Osteoblast (primary cell): Measurements from ENCODE around the gene ITFG2. TPM values are rescaled to one million over a fixed set of nuclear protein-coding genes. Genes with fewer than 3 reads are reported as not detected.
"Not testable (repeated sequence)": the region's sequence is repeated elsewhere in the genome, so short reads cannot be mapped to it uniquely, and the experiment has no call there.

Source experiments
- DNase-seq: peaks from one replicate; pipeline ENCODE4 v3.0.0; 2011; ENCODE audit warnings: low spot score, mixed read lengths; ENCODE audit not compliant: insufficient read length; ENCODE audit errors: missing footprints
- H2AFZ ChIP-seq: 2 replicates; pipeline ENCODE4 v1.6.0; 2011; ENCODE audit warnings: mild to moderate bottlenecking, low read length
- H3K27ac ChIP-seq: 2 replicates; pipeline ENCODE4 v1.5.1; 2011; ENCODE audit warnings: mild to moderate bottlenecking, low read depth, low read length, moderate library complexity
- H3K27me3 ChIP-seq: 2 replicates; pipeline ENCODE4 v1.6.0; 2012; ENCODE audit warnings: mild to moderate bottlenecking, control low read depth, inconsistent platforms, low read length, moderate library complexity; ENCODE audit not compliant: insufficient read depth
- H3K36me3 ChIP-seq: 2 replicates; pipeline ENCODE4 v1.5.1; 2011; ENCODE audit warnings: mild to moderate bottlenecking, low read length, control low read depth, moderate library complexity; ENCODE audit not compliant: insufficient read depth
- H3K4me1 ChIP-seq: 2 replicates; pipeline ENCODE4 v1.5.1; 2011; ENCODE audit warnings: mild to moderate bottlenecking, low read length, control low read depth, moderate library complexity; ENCODE audit not compliant: insufficient read depth
- H3K4me2 ChIP-seq: 2 replicates; pipeline ENCODE4 v1.6.0; 2011; ENCODE audit warnings: mild to moderate bottlenecking, low read length; ENCODE audit not compliant: insufficient read depth
- H3K4me3 ChIP-seq: fragments of 200-600 bp; sonication (generic); 3 replicates; pipeline ENCODE4 v1.5.1; 2012; ENCODE audit warnings: mild to moderate bottlenecking, low read length, inconsistent platforms; ENCODE audit not compliant: insufficient read depth
- H3K79me2 ChIP-seq: 2 replicates; pipeline ENCODE4 v1.6.0; 2012; ENCODE audit warnings: mild to moderate bottlenecking, low read length, control low read depth, inconsistent platforms; ENCODE audit not compliant: insufficient read depth
- H3K9me3 ChIP-seq: 2 replicates; pipeline ENCODE4 v1.5.1; 2011; ENCODE audit warnings: low read depth, low read length, control low read depth
- H4K20me1 ChIP-seq: 2 replicates; pipeline ENCODE4 v1.6.0; 2012; ENCODE audit warnings: mild to moderate bottlenecking, low read length, control low read depth; ENCODE audit not compliant: insufficient read depth
- total RNA-seq: library from RNA; depleted of rRNA; stranded (reverse); fragments of >200 nt; gene quantifications from 2 replicates; pipeline ENCODE4 v1.2.3, GENCODE V29; 2012
- TF ChIP-seq, protein P1 (sequence below): IDR thresholded peaks from 2 replicates; pipeline ENCODE4 v1.5.1; 2011; ENCODE audit warnings: mild to moderate bottlenecking, low read depth, low read length, moderate library complexity; ENCODE audit errors: extremely low read depth

Gene ITFG2
- total RNA-seq, 1 donor = 20.6 TPM

DNA sequence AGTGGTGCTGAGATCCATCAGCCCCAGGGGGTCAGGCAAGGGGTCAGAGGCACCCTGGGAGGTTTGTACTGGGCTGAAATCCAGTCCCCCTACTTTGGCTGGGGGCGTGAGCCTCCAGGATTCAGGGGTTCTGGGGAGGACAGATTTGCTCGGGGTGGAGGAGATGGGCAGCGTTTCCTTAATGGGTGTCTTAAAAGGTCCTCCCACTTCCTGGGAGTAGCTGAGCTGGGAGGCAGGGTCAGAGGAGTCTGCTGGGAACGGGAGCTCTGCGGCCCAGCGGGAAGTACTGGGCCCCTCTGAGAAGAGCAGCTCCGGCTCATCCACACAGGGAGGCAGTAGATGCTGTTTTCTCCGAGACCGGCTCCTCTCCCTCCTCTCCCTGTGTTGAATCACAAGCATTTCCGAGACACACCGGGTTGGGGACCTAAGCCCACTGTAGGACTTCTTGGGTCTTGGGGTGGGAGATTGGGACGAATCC, 46.5 kb downstream of the ITFG2 start:
- no peaks in the 10 kb centered on the region for H4K20me1 ChIP-seq
- no peaks in the 10 kb centered on the region for H3K27me3 ChIP-seq
- peaks cover 12% of the 10 kb centered on the region for H3K36me3 ChIP-seq
- no peaks in the 10 kb centered on the region for H3K9me3 ChIP-seq
- H3K79me2 ChIP-seq = no peaks in the 10 kb centered on the region
- H2AFZ ChIP-seq = no peak overlapping the region
- TF ChIP-seq, protein P1, sequence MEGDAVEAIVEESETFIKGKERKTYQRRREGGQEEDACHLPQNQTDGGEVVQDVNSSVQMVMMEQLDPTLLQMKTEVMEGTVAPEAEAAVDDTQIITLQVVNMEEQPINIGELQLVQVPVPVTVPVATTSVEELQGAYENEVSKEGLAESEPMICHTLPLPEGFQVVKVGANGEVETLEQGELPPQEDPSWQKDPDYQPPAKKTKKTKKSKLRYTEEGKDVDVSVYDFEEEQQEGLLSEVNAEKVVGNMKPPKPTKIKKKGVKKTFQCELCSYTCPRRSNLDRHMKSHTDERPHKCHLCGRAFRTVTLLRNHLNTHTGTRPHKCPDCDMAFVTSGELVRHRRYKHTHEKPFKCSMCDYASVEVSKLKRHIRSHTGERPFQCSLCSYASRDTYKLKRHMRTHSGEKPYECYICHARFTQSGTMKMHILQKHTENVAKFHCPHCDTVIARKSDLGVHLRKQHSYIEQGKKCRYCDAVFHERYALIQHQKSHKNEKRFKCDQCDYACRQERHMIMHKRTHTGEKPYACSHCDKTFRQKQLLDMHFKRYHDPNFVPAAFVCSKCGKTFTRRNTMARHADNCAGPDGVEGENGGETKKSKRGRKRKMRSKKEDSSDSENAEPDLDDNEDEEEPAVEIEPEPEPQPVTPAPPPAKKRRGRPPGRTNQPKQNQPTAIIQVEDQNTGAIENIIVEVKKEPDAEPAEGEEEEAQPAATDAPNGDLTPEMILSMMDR = no peak
- no peak for DNase-seq
- H3K4me3 ChIP-seq = no peak overlapping the region
- H3K4me2 ChIP-seq = no peak overlapping the region
- H3K4me1 ChIP-seq = no peaks in the 10 kb centered on the region
- no peak overlapping the region for H3K27ac ChIP-seq

- H3K36me3 ChIP-seq = peaks cover 20% of the 10 kb centered on the region
- H3K79me2 ChIP-seq = no peaks in the 10 kb centered on the region
- H2AFZ ChIP-seq = no peak overlapping the region
- H3K4me2 ChIP-seq = no peak overlapping the region
- no peak overlapping the region for H3K27ac ChIP-seq
- TF ChIP-seq, protein P1 = no peak
- H3K4me3 ChIP-seq = no peak overlapping the region
- H3K4me1 ChIP-seq = no peaks in the 10 kb centered on the region
- no peaks in the 10 kb centered on the region for H3K27me3 ChIP-seq
- no peaks in the 10 kb centered on the region for H4K20me1 ChIP-seq
- no peak for DNase-seq
- no peaks in the 10 kb centered on the region for H3K9me3 ChIP-seq
These were observed 47.7 kb downstream of the ITFG2 start for GRCh38 chr12:2860170-2860569.

DNA sequence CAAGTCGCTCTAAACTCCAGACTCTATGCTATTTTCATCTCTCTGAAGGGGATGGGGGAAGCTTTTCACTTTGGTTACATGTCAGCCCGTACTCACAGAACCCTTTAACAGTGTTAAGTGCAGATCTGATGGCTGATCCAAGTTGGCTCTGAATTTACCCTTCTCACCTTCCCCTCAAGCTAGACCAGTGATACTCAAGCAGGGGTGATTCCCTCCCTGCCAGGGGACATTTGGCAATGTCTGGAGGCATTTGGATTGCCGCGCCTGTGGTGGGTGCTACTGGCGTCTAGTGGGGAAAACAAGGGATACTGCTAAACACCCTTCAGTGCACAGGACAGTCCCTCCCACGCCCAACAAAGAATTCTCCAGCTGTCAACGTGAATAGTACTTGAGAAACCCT, 50.4 kb downstream of the ITFG2 start:
- Histone ChIP-seq H3K79me2 (no peaks in the 10 kb centered on the region), H3K4me3 (no peak overlapping the region), H3K27me3 (no peaks in the 10 kb centered on the region), H3K9me3 (no peaks in the 10 kb centered on the region), H4K20me1 (no peaks in the 10 kb centered on the region), H3K4me1 (no peaks in the 10 kb centered on the region), H3K27ac (no peak overlapping the region), H3K4me2 (no peak overlapping the region), H2AFZ (no peak overlapping the region), H3K36me3 (peaks cover 33% of the 10 kb centered on the region)
- TF ChIP-seq, protein P1 = no peak
- DNase-seq = no peak

- H3K27ac ChIP-seq, H3K79me2 ChIP-seq, H3K4me3 ChIP-seq, H3K9me3 ChIP-seq, H3K27me3 ChIP-seq, H3K4me1 ChIP-seq, H3K4me2 ChIP-seq, H2AFZ ChIP-seq, H4K20me1 ChIP-seq, DNase-seq: not testable (repeated sequence)
- peaks cover 38% of the 10 kb centered on the region for H3K36me3 ChIP-seq
These were observed 50.9 kb downstream of the ITFG2 start for GRCh38 chr12:2863402-2863801.
